HEK293T (cell line): Measurements from ENCODE around the gene CCDC148.

Experiments used
- BHLHE40 ChIP-seq: fragments of 450-650 bp; IDR thresholded peaks from 2 replicates; pipeline ENCODE4 v1.6.1; 2016; ENCODE audit warnings: mild to moderate bottlenecking, moderate library complexity, borderline replicate concordance
- FOXK2 ChIP-seq: fragments of 450-650 bp; IDR thresholded peaks from 2 replicates; pipeline ENCODE4 v1.6.1; 2016; ENCODE audit warnings: mild to moderate bottlenecking
- FOXM1 ChIP-seq: fragments of 450-650 bp; IDR thresholded peaks from 2 replicates; pipeline ENCODE4 v1.6.1; 2017; ENCODE audit warnings: mild to moderate bottlenecking, borderline replicate concordance
- L3MBTL2 ChIP-seq: fragments of 450-650 bp; conservative IDR thresholded peaks from 2 replicates; pipeline ENCODE4 v1.6.1; 2016; ENCODE audit warnings: mild to moderate bottlenecking
- TARDBP ChIP-seq: fragments of 450-650 bp; IDR thresholded peaks from 2 replicates; pipeline ENCODE4 v1.6.1; 2016

DNA sequence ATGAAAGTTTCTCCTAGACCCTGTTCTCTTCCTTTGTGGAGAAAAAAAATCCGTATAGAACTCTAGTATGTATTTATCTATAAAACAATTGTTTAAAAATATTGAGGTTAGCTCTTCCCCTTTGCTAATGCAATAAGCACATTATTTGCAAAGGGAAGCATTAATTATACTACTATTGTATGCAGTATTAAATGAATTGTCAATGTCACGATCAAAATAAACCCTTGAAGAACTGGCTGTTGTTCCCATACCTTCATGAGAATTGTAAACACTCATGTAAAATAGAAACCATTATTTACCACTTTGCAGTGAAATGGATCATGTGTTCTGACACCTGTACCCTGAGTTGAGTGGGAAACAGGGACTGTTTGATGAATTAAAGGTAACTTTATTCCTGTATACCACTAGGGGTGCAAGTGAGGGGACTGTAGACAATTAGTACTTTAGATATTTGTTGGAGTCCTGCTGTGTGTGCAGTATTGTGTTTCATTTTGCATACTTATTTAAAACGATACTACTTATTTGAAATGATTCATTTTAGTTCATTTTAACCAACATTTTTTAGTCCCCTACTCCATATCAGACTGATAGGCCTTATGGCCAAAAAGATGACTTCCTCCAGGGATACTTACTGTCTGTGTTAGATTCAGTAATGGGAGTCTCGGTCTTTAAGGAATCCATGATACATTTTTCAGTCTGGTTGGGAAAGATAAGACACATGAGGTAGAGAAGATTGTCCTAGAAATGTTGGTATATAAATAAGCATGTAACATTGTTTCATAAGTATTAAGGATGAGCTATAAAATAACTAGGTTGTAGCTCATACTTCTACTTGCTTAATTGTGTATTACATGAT is 8.1 kb upstream of the CCDC148 start:
- TF ChIP-seq TARDBP (no peak), BHLHE40 (no peak), FOXM1 (no peak), FOXK2 (no peak), L3MBTL2 (no peak)
